ENCODE data around the gene TACSTD2.

TACSTD2 gene

GRCh38 chr1:58581641-58582040, 4.6 kb upstream of the TACSTD2 start:
- H3K4me3 ChIP-seq (ENCODE audit: low read depth, low read length), result no peak overlapping the region
- TF ChIP-seq CTCF (IDR thresholded peaks at IDR 0.05; ENCODE audit: low read depth, low read length), result no peak
- no peaks in the 10 kb centered on the region for H3K9me3 ChIP-seq (ENCODE audit: severe bottlenecking)
- no peaks in the 10 kb centered on the region for H3K36me3 ChIP-seq
- DNase-seq, result no peak
- H3K27me3 ChIP-seq (ENCODE audit: insufficient read depth, low read depth, severe bottlenecking), result no peaks in the 10 kb centered on the region
- H3K27ac ChIP-seq, result no peak overlapping the region

GRCh38 chr1:58580186-58580585, 3.1 kb upstream of the TACSTD2 start:
- no peak for DNase-seq
- no peaks in the 10 kb centered on the region for H3K36me3 ChIP-seq
- H3K27me3 ChIP-seq (ENCODE audit: insufficient read depth, low read depth, severe bottlenecking), result no peaks in the 10 kb centered on the region
- H3K27ac ChIP-seq, result no peak overlapping the region
- H3K4me3 ChIP-seq (ENCODE audit: low read depth, low read length), result no peak overlapping the region
- peaks cover 4% of the 10 kb centered on the region for H3K9me3 ChIP-seq (ENCODE audit: severe bottlenecking)
- TF ChIP-seq CTCF (IDR thresholded peaks at IDR 0.05; ENCODE audit: low read depth, low read length), result no peak

- no peak for DNase-seq
- H3K4me3 ChIP-seq (ENCODE audit: low read depth, low read length), result no peak overlapping the region
- TF ChIP-seq CTCF (IDR thresholded peaks at IDR 0.05; ENCODE audit: low read depth, low read length), result no peak
- H3K27me3 ChIP-seq (ENCODE audit: insufficient read depth, low read depth, severe bottlenecking), result no peaks in the 10 kb centered on the region
- H3K27ac ChIP-seq, result no peak overlapping the region
- H3K36me3 ChIP-seq, result no peaks in the 10 kb centered on the region
- peaks cover 4% of the 10 kb centered on the region for H3K9me3 ChIP-seq (ENCODE audit: severe bottlenecking)
Observed at GRCh38 chr1:58577654-58578030, 590 bp upstream of the TACSTD2 start.

- no peak overlapping the region for H3K4me3 ChIP-seq (ENCODE audit: low read depth, low read length)
Observed at GRCh38 chr1:58576325-58576726, 726 bp downstream of the TACSTD2 start.

GRCh38 chr1:58575551-58576324, 1.3 kb downstream of the TACSTD2 start:
- Histone ChIP-seq H3K9me3 (ENCODE audit: severe bottlenecking) (peaks cover 4% of the 10 kb centered on the region), H3K27ac (no peak overlapping the region), H3K27me3 (ENCODE audit: insufficient read depth, low read depth, severe bottlenecking) (no peaks in the 10 kb centered on the region), H3K36me3 (no peaks in the 10 kb centered on the region), H3K4me3 (ENCODE audit: low read depth, low read length) (no peak overlapping the region)
- TF ChIP-seq CTCF (IDR thresholded peaks at IDR 0.05; ENCODE audit: low read depth, low read length), result no peak
- DNase-seq, result no peak

More at GRCh38 chr1:58576325-58576726, 726 bp downstream of the TACSTD2 start:
- no peak overlapping the region for H3K27ac ChIP-seq
- DNase-seq, result no peak
- H3K36me3 ChIP-seq, result no peaks in the 10 kb centered on the region
- H3K27me3 ChIP-seq (ENCODE audit: insufficient read depth, low read depth, severe bottlenecking), result no peaks in the 10 kb centered on the region
- H3K9me3 ChIP-seq (ENCODE audit: severe bottlenecking), result peaks cover 4% of the 10 kb centered on the region
- TF ChIP-seq CTCF (IDR thresholded peaks at IDR 0.05; ENCODE audit: low read depth, low read length), result no peak

- H3K36me3 ChIP-seq, result no peaks in the 10 kb centered on the region
- no peak overlapping the region for H3K27ac ChIP-seq
- H3K27me3 ChIP-seq (ENCODE audit: insufficient read depth, low read depth, severe bottlenecking), result no peaks in the 10 kb centered on the region
Observed at GRCh38 chr1:58574816-58575215, 2.2 kb downstream of the TACSTD2 start.

More at GRCh38 chr1:58574816-58575215, 2.2 kb downstream of the TACSTD2 start:
- Histone ChIP-seq H3K4me3 (ENCODE audit: low read depth, low read length) (no peak overlapping the region), H3K9me3 (ENCODE audit: severe bottlenecking) (peaks cover 4% of the 10 kb centered on the region)
- TF ChIP-seq CTCF (IDR thresholded peaks at IDR 0.05; ENCODE audit: low read depth, low read length), result no peak
- DNase-seq, result no peak

Data from WERI-Rb-1 (cell line).